Posterior cingulate gyrus (tissue), 11 donors: ENCODE data around the gene INO80E.
"Not testable (repeated sequence)": the region's sequence is repeated elsewhere in the genome, so short reads cannot be mapped to it uniquely, and the experiment has no call there.

Source experiments
- DNase-seq, 10 donors: peaks; one replicate each; pipeline versions ENCODE4 v3.0.0 to v3.0.0-alpha.2; 2020 to 2021; ENCODE audit warnings: mixed read lengths in 3 of 10
- intact Hi-C: fragments of 100-400 bp; cut with DNase I; formaldehyde crosslinking; loops from one replicate; pipeline ENCODE4 v1.15.1; 2023

Gene INO80E

DNA sequence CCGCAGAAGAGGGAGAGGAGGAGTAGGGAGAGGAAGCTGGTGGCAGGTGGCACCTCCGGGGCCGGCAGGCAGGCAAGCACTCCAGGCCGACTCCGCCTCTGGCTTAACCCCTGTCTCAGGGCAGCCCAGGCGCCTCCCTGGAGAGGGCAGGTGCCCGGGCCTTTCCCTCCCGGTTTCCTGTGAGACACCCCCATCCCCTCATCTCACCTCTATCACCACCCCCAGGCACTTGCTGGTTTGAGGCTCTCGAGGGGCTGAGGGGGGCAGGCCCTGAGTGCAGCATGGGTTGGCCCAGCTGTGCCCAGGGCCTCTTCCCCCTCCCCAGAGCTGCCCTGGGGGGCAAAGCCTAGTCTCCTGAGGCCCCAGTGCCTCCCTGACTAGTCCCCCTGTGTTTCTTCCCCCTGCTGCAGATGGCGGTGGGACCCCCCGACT is 8.8 kb downstream of the INO80E start:
- DNase-seq = peak in 1 of 10 donors; percentile 73
- intact Hi-C loops = no loop called here

DNA sequence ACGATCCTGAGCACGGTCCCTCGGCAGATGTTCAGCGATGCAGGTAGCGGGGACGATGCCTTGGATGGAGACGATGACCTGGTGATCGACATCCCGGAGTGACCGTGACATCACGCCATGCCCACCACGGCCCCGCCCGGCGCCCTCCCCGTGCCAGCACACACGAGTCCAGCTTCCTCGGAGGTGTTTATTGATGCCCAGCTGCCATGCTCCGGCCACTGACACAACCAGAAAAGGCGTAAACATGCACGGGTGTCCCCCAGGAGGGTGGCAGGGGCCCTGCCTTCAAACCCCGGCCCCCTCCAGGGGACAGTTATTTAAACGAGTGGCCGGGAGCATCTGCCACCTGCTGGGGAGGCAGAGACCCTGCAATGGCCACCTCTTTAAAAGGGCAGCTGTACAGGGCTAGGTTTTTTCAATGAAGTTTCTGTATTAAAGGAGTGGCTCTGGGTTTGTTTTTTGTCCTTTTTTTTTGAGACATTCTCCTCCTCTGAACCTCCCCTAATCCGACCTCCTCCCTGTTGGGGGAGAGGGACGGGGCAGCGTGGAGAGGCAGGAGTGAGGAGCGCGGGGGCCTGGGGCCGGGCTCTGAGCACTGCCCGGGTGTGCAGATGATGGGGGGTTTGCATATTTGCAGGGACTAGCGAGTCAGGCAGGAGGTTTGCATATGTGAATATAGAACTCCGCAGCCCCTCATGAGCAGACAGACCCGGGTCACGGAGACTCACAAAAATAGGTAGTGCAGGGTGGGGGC is 9.5 kb downstream of the INO80E start:
- intact Hi-C loops = no loop called here
- DNase-seq = peak in 4 of 10 donors; percentile 35 to 85 (median 80)

DNA sequence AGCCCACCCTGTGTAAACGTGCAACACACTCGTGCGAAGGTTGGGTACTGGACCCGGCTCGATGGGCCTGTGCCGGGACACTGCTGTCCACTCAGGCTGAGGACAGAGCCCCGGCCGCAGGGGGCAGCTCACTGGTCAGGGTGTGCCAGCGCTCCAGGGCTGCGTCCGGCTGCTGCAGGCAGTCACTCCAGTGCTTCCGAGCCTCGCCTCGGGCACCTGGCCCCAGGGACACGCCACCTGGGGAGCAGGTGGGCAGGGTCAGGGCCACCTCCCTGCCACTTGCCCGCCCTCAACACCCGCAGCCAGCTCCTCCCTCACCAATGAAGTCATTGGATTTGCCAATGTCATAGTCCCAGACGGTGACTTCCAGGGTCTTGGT is 10.0 kb downstream of the INO80E start:
- intact Hi-C loops = no loop called here
- DNase-seq = peak in 2 of 10 donors; percentile 56 to 85

DNA sequence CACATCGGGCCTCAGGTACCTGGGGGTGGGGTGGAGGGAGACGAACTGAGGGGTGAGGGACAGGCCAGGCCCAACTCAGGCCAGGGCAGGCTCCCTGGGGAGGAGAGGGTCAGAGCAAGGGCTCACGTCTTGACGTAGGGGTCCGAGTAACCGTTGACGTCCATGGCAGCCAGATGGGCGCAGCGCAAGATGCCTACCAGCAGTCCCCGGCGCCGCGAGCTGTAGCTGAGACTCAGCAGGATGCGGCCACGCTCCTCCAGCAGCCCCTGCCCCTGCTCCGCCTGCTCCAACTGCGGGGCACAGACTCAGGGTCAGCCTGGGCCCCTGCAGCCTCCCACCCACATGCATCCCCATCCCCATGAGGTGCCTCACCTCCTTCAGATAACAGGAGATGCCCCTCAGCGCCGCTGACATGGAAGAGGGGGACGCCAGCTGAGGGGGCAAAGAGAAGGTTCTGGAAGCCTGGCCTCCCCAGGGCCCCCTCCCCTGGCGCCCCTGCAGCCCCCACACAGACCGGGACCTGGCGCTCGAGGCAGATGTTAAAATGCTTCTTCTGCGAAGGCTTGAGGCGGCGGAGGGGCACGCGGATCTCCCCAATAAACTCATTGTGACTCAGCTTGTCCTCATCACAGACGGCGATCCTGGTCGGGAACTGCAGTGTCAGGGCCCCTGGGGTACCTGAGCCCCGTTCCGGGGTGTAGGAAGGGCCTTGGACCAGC is 10.8 kb downstream of the INO80E start:
- peak in 2 of 10 donors; percentile 55 to 77 for DNase-seq
- intact Hi-C loops = no loop called here

DNA sequence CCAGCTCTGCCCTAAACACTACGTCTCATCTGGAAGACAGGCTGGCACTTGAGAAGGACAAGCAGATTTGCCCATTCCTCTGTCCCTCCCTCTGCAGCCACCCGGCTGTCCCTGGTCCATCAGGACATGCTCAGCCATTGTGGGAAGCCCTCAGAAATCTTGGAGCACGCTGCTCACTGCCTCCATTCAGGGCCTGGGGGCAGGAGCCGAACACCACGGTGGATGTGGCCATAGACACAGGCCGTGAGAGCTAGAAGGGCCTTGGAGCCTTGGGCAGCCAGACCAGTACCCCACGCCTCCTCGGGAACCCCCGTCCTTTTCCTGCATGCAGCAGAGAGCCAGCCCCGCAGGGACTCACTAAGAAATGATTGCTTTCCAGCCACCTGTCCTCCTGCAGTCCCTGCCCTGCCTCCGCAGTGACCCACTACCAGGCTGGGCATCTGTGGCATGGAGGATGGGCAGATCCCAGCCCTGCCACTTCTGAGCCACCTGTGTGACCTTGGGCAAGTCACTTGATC is 11.4 kb downstream of the INO80E start:
- intact Hi-C loops = no loop called here

DNA sequence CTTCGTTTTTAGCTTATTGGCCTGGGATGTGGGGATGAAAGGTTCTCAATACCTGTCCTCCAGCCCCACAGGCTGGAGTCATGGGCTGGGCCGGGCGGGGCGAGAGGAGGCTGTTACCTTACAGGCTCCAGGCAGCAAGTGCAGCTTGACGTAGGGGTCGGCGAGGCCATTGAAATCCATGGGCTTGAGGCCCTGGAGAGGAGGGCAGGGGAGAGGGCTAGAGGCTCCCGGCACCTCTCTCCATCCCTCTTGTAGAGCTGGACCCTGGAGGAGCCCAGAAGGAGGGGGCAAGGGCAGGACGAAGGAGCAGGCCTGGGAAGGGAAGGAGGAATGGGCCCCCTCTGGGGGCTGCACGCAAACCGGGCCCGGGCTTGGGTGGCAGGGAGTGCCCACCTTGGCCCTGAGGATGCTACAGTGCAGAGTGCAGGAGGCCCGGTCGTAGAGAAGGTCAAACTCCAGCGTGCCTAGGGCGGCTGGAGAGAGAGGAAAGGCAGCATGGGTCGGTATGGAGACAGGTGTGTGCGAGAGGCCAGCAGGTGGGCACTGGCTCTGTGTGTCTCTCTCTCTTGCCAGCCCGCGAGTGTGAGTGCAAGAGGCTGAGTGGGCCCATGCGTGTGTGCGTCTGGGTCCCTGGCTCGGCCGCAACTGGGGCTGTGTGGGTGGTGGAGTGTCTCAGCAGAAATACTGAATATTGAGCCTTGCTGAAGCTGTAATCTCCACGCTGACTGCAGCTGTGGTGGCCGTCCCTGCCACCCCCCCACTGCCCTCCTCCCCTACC is 13.2 kb downstream of the INO80E start:
- peak in 2 of 10 donors; percentile 42 to 88 for DNase-seq
- intact Hi-C loops = no loop called here

More for the DNA sequence above, 11.4 kb downstream of the INO80E start:
- DNase-seq = no peak

DNA sequence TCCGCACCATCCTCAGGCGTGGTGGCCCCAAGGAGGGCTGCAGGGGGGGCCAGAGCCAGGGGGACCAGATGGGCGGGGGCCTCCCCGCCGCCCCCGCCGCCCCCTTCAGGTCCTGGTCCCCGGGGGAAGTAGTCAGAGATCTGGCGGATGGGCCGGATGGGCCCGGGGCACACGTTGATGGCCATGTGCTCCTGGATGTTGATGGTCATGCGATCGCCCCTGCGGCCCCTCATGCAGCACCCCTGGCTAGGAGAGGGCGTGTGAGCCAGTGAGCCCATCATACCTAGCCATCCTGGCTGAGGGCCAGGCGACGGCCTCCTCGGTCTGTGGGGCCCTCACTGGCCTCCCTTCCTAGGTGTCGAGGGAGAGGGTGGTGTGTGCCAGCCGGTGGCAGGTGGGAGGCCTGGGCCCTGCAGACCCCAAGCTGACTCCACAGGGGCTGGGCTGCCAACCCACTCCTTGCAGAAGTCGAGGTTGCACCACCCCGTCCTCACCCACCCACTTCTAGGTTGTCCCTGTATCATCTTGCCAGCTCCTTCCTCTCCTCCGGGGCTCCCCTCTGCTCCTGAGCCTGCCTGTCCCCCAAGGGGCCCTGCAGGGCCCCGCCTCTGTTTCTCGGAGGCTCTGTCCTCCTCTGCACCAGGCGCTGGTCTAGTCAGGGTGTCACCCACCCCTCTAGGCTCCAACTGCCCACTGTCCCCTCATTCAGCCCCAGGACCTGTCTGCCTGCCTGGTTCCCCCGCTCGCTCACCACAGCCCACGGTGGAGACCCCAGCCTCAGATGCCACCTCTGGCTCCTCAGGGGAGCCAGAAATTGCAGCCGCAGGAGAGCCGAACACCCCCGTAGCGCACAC is 14.2 kb downstream of the INO80E start:
- DNase-seq = peak in 2 of 10 donors; percentile 77 to 85
- intact Hi-C loops = no loop called here

DNA sequence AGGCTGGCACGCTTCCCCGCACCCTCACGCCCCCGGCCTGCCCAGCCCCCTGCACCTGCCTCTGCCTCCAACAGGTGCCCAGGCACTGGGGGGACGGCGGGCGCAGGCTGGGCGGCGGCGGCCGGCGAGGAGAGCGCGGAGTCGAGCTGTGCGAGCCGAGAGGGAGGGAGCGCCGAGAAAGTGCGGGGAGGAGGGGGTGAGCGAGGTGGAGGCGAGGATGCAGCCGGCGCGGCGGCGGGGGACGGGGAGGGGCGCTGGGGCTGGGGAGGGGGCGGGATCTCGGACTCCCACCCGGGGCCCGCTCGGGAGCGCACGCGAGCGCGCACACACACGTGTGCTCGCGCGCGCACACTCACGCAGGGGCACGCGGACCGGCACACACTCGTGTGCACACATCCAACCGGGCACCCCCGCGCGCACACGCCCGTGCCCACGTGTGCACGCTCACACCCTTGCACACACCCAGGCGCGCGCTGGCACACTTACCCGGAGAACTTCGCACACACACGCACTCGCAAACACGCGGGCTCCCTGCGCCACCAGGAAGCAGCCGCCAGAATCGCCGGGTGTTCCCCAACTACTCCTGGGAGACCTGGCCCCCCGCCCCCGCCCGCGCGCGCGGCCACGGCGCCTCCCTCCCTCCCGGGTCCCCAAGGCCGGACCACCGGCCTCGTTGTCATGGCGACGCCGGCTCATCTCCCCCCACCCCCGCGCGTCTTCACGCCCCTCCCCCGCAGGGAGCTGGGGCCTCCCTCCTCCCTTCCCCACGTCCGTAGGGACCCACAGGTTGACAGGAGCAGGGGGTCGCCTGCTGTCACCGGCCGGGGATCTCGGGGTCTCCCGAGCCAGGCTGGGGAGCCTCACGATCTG is 15.0 kb downstream of the INO80E start, which contains the start of gene DOC2A:
Gene DOC2A, minus strand, starts transcription at position 184 of the 870 bp plus-strand sequence. CDS start 805 bp downstream, outside the sequence.
- DNase-seq = peak in 4 of 10 donors; percentile 46 to 88 (median 86)
- intact Hi-C loops = no loop called here

DNA sequence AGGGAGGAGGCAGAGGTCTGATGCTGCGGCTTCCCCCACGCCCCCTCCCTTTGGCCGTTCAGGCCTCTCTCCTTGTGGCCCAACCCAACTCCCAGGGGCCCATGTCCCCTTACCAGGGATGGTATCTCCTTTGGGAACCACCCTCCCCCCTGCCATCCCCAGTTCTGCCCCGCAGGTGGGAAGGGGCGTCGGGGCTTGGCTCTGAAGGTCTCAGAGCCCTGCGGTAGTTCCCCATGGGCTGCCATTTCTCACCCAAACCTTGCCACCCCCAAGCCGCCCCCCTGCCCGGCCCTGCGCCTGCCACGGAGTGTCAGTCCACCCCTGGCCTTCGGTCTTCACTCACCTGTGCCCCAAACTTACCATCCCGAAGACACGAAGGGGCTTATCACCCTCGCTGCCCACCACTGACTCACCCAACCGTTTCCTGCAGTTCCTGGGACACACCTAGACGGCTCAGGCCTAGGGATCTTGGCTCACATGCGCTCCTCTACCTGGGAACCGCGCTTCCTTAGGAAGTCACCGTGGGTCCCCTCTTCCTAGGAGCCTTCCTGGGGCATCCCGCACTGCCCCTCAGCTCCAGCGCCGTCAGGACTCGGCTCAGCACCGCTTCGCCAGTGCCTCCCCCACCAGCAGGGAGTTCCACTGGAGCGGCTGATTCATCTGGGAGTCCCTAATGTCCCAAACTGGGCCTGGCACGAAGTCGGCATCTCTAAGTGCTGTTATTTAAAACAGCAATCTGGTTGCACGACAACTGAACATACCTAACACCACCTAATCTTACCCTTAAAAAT is 15.9 kb downstream of the INO80E start:
- peak in 1 of 10 donors; percentile 85 for DNase-seq
- intact Hi-C loops = no loop called here

DNA sequence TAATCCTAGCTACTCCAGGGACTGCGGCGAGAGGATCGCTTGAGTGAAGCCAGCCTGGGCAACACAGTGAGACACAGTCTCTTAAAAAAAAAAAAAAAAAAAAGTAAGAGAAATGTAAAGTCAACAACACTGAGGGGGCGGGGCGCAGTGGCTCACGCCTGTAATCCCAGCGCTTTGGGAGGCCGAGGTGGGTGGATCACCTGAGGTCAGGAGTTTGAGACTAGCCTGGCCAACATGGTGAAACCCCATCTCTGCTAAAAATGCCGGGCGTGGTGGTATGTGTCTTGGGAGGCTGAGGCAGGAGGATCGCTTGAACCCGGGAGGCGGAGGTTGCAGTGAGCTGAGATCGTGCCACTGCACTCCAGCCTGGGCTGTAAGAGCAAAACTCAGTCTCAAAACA is 16.6 kb downstream of the INO80E start:
- intact Hi-C loops = not testable (repeated sequence)
- peak in 1 of 10 donors; percentile 66 for DNase-seq

DNA sequence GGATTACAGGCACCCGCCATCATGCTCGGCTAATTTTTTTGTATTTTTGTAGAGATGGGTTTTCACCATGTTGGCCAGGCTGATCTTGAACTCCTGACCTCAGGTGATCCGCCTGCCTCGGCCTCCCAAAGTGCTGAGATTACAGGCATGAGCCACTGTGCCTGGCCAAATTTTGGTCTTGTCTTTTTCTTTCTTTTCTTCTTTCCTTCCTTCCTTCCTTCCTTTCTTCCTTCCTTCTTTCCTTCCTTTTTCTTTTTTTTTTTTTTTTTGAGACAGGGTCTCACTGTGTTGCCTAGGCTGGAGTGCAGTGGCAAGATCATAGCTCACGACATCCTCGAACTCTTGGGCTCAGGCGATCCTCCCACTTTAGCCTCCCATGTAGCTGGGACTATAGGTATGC is 19.4 kb downstream of the INO80E start:
- DNase-seq, intact Hi-C loops: not testable (repeated sequence)

DNA sequence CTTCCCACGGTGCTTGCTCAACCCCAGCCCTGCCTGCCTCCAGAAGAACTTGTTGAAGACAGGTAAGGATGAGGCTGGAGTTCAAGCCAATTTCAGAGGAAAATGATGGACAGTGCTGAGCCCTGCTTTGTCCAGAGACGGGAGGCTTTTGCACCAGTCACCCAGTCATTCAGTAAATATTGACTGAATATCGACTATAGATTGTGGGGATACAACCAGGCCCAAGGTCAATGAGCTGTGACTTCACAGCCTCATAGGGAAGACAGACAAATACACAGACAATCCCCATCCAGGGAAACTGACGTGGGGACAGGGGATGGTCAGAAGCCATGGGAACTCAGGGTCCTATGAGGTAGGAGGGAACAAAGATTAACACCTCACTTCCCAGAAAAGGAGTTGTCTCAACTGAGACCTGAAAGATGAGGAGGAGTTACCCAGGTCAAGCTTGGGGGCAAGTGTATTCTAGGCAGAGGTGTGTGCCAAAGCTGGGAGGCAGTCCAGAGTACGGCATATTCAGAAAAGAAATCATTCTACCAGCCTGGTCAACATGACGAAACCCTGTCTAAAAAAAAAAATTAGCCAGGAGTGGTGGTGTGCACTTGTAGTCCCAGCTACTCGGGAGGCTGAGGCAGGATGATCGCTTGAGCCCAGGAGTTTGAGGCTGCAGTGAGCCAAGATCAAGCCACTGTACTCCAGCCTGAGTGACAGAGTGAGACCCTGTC is 20.7 kb downstream of the INO80E start:
- peak in 1 of 10 donors; percentile 2 for DNase-seq
- intact Hi-C loops = no loop called here

DNA sequence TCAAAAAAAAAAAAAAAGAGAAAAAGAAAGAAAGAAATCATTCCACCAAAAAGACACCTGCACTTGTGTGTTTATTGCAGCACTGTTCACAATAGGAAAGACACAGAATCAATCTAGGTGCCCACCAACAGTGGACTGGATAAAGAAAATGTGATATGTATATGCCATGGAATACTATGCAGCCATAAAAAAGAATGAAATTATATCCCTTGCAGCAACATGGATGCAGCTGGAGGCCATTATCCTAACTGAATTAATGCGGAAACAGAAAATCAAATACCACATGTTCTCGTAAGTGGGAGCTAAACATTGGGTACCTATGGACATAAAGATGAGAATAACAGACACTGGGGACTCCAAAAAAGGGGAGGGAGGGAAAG is 21.2 kb downstream of the INO80E start:
- intact Hi-C loops = no loop called here

DNA sequence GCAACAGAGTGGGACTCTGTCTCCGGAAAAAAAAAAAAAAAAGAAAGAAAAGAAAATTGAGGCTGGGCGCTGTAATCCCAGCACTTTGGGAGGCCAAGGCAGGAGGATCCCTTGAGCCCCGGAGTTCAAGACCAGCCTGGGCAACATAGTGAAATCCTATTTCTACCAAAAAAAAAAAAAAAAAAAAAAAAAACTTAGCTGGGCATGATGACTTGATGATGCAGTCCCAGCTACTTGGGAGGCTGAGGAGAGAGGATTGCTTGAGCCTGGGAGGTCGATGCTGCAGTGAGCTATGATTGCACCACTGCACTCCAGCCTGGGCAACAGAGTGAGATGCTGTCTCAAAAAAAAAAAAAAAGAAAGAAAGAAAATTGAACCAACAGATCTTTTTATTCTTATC is 21.9 kb downstream of the INO80E start:
- intact Hi-C loops = not testable (repeated sequence)
- peak in 1 of 10 donors; percentile 1 for DNase-seq

More for the DNA sequence above, 21.2 kb downstream of the INO80E start:
- DNase-seq = no peak

DNA sequence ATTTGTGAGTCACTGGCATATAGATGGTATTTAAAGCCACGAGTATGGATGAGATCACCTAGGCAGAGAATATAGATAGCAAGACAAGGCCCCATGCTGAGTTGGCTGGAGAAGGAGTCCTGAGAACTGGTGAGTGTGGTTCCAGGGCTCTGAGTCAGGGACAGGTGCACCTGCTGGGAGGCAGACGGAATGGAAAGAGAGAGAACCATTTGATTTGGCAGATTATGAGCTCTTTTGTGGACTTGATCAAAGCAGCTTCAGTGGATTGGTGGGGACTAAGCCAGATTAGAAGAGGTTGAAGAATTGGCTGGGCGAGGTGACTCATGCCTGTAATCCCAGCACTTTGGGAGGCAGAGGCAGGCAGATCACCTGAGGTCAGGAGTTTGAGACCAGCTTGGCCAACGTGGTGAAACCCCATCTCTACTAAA is 22.7 kb downstream of the INO80E start:
- intact Hi-C loops = no loop called here

DNA sequence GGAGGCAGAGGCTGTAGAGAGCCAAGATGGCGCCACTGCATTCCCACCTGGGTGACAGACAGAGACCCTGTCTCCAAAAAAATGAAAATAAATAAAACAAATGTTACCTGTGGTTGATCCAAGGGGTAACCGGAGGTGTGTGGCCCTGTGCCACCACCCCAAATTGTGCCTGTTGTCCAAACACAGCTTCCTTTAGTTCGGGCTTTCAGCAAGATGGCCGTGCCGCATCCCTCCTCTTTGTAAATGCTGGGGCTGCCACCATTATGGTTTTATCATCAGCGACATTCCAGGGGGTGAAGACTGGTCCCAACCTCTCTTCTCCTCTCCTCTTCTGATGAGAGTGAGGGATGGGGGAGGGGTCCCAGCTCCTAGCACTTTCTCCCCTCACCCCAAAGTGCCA is 26.8 kb downstream of the INO80E start, which contains the start of gene C16orf92:
Gene C16orf92, plus strand, starts transcription at position 312 of the 400 bp plus-strand sequence. CDS start 143 bp downstream, outside the sequence.
- DNase-seq = peak in 1 of 10 donors; percentile 74
- intact Hi-C loops = loop anchor here (5.0 kb wide), 1 partner anchor 206 kb away; the partner anchor contains the start of gene PAGR1

More for the DNA sequence above, 22.7 kb downstream of the INO80E start:
- peak in 2 of 10 donors; percentile 71 to 81 for DNase-seq

DNA sequence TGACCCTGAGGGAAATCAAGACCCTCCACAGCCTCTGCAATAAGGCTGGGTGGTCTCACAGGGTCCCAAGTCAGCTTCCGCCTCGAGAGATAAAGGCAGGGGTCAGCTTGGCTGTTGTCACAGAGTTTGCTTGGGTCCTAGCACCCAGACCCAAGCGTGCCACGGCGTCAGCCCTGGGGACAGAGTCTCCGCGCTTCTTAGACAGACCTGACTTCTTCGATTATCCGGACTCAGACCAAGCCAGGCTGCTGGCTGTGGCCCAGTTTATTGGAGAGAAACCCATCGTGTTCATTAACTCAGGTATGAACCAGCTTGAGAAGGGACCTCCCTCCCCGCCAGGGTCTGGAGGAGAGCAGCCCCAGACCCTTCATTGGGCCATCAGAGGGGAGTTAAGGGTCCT is 27.5 kb downstream of the INO80E start:
- intact Hi-C loops = loop anchor here (5.0 kb wide), 1 partner anchor 206 kb away; the partner anchor contains the start of gene PAGR1
- DNase-seq = peak in 1 of 10 donors; percentile 67
